ENCODE measurements around the gene BIRC7. TPM values are rescaled to one million over a fixed set of nuclear protein-coding genes. Genes with fewer than 3 reads are reported as not detected.

The BIRC7 gene
- total RNA-seq, 1 donor from 2014 or later, result 10.6 TPM

DNA sequence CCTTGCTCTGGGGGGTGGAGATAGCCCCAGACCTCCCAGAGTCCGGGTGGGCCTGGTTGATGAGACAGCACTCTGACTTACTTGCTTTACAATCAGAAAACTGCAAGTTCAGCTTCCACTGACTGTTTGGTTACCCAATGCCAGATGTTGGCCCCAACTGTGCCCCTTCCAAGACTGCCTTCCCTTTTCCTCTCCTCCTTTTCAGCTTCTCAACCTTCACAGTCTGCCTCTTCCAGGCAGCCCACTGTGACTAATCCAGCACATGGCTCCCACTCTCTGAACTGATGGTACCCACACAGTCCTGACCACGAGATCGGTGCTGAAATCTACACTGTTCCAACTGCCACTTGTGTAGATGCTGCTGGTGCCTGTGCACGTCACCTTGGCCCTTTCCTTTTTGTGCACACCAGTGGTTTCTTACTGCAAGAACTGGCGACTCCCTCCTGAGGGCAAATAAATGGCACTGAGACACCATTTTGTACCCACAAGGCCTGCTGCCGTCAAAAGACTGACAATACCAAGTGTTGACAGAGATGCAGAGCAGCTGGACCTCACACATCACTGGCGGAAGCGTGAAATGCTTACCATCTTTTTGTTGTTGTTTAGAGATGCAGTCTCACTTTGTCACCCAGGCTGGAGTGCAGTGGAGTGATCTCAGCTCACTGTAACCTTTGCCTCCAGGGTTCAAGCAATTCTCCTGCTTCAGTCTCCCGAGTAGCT is 35.1 kb downstream of the BIRC7 start:
- DNase-seq (ENCODE audit: low read depth), result no peak
- TF ChIP-seq, protein P1, sequence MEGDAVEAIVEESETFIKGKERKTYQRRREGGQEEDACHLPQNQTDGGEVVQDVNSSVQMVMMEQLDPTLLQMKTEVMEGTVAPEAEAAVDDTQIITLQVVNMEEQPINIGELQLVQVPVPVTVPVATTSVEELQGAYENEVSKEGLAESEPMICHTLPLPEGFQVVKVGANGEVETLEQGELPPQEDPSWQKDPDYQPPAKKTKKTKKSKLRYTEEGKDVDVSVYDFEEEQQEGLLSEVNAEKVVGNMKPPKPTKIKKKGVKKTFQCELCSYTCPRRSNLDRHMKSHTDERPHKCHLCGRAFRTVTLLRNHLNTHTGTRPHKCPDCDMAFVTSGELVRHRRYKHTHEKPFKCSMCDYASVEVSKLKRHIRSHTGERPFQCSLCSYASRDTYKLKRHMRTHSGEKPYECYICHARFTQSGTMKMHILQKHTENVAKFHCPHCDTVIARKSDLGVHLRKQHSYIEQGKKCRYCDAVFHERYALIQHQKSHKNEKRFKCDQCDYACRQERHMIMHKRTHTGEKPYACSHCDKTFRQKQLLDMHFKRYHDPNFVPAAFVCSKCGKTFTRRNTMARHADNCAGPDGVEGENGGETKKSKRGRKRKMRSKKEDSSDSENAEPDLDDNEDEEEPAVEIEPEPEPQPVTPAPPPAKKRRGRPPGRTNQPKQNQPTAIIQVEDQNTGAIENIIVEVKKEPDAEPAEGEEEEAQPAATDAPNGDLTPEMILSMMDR (conservative IDR thresholded peaks at IDR 0.05; ENCODE audit: low read depth, low read length), result no peak
- H3K4me3 ChIP-seq (ENCODE audit: low read depth, low read length), result no peak overlapping the region

DNA sequence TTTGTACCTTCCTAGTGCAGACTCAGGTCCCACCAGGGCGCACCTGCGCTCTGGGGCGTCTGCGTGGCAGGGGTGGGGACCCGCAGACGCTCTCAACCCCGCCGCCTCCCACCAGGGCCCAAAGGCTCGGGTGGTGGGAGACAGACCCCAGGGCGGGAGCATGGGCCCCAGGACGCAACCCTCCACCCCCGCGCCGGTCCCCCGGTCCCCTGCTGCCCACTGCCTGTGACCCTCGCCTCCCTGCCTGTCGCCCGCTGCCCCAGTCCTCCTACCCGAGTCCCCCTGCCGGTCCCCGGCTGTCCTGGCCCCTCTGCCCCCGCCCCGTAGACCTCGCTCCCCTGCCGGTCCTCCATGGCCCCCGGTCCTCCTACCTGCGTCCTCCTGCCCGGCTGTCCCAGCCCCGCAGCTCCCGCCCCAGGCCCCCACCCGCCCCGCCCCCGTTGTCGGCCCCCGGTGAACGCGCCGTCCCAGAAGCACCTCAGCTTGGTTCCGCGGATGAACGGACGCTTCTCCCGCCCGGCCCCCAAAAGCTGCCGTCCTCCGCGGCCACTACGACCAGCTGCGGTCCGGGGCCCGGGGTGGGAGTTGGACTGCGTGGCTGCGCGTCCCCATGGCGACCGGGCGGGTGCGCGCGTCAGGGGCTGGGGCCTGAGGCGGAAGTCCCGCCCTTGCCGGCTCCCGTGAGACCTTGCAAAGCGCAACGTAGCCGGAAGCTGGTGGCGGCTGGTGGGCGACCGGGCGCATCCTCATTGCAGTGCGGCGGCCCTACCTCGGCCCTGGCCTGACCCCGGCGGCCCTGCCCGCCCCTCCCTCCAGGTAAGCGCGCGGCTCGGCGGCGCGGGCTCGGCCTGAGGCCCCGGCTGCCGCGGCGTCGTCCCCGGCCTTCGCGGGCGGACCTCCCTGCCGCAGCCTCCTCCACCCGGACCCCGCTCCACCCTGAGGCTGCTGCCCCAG is 36.7 kb downstream of the BIRC7 start, which contains the start of gene ARFGAP1:
Gene ARFGAP1, plus strand, starts transcription at position 709 of the 954 bp plus-strand sequence. CDS start 2,768 bp downstream, outside the sequence.
- DNase-seq (ENCODE audit: low read depth), result no peak
- TF ChIP-seq, protein P1 (conservative IDR thresholded peaks at IDR 0.05; ENCODE audit: low read depth, low read length), result no peak
- H3K4me3 ChIP-seq (ENCODE audit: low read depth, low read length), result peak within 1 kb of the TSS; percentile 80

DNA sequence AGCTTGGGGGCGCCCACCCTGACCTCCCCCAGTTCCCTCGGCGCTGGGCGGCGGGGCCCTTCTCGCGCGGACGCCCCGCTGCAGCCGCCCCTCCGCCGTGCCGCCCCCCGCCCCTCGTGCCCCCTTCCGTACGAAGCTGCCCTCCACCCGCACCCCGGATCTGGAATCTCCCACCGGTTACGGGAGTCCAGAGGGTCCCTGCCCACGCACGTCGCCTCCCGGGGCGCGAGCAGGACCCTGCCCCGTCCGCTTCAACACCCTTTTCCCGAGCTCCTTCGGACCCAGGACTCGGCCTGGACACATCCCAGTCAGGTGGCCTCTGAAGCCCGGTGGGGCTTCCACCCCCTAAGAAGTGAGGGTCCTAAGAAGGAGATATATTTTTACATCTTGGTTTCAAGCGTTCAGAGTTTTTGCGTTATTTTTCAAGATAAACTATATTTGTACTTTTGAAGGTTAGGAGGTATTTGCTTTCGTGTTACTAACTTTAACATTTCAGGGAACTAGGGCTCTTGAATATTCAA is 37.4 kb downstream of the BIRC7 start:
- H3K4me3 ChIP-seq (ENCODE audit: low read depth, low read length), result peak overlapping the region; percentile 80
- TF ChIP-seq, protein P1 (conservative IDR thresholded peaks at IDR 0.05; ENCODE audit: low read depth, low read length), result no peak
- DNase-seq (ENCODE audit: low read depth), result no peak

DNA sequence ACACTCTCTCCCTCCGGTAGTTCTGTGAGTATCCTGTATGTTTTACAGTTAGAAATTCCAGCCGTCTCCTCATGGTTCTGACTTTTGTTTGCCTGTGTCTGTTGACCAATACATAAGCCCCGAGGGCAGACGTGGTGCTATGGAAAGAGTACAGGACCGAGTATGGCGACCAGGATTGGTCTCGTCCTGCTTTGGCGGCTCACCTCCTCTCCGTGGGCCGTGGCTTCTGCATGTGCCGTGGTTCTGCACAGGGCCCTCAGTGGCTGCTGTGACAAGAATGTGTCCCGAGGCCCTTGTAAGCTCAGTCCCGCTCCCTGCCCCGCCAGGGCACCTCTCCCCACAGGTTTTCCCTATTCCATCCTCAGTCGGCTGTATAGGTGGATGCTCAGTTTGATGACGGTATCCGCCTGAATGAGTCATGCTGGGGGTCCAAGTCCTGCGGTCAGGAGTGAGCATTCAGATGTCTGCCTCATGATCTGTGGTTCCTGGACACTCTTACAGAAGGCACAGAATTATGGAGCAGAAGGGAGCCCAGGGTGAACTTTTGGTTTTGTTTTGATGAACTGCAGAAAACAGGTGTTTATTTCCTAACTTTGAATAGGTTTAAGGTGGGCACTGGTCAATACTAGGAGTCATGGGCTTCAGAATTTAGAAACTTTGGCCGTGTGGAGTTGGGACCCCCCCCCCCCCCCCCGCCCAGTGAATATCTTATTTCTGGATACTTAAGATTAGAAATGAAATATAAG is 38.1 kb downstream of the BIRC7 start:
- peak; percentile 45 for DNase-seq (ENCODE audit: low read depth)
- peak overlapping the region; percentile 80 for H3K4me3 ChIP-seq (ENCODE audit: low read depth, low read length)
- TF ChIP-seq, protein P1 (conservative IDR thresholded peaks at IDR 0.05; ENCODE audit: low read depth, low read length), result no peak

DNA sequence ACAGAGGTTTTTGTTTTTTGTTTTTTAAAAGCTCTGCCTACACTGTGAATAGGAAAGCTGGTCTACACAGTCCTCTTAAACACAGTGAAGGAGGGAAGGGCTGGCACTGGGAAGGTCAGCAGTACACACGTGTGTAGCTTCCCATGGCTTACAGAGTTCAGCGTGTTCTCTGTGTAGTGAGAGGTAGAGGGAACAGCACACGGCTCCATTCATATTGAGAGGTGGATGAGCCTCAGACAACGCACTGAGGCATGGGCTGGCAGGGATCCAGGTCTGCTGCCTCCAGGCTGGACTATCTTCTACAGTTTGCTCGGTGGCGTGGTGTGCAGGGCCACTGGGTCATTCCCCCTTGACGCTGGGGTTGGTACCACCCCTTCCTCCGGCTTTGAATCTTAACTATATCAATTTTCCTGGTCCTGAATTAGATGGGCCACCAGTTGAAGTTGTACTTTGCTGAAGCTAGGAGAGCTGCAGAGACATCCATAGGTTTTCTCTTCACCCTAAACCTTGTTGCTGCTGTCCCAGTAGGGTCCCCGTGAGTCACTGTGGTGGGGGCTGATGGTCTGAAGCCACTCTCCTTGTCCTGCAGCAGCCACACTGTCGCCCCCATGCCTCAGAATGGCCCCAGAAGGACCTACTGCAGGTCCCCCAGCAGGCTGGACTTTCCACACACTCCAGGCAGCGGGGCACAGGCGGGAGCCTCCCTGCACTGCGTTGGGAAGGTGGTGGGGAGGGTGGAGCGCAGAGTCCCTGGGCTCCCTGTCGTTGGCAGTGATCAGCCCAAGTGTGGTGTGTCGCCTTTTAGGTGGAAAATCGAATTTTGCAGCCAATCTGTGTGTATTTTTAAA is 38.9 kb downstream of the BIRC7 start:
- H3K4me3 ChIP-seq (ENCODE audit: low read depth, low read length), result peak overlapping the region; percentile 80
- TF ChIP-seq, protein P1 (conservative IDR thresholded peaks at IDR 0.05; ENCODE audit: low read depth, low read length), result no peak
- DNase-seq (ENCODE audit: low read depth), result no peak
